Trophoblast cell (in vitro differentiated cells and primary cell): ENCODE data around the gene PM20D1.
"Not testable (repeated sequence)": the region's sequence is repeated elsewhere in the genome, so short reads cannot be mapped to it uniquely, and the experiment has no call there.

Source experiments
- DNase-seq, 2 donors: peaks; one replicate each; pipeline ENCODE4 v3.0.0-alpha.2; 2016
- H2AFZ ChIP-seq: 2 replicates; pipeline ENCODE4 v1.6.1; 2013; ENCODE audit warnings: low read length, moderate library complexity, mild to moderate bottlenecking; ENCODE audit not compliant: insufficient read depth, poor library complexity
- H2AK5ac ChIP-seq: 2 replicates; pipeline ENCODE4 v1.6.1; 2013; ENCODE audit warnings: mild to moderate bottlenecking, low read length
- H2BK120ac ChIP-seq: 2 replicates; pipeline ENCODE4 v1.6.1; 2013; ENCODE audit warnings: low read length, mild to moderate bottlenecking, moderate library complexity; ENCODE audit not compliant: insufficient read depth, poor library complexity
- H2BK12ac ChIP-seq: 2 replicates; pipeline ENCODE4 v1.6.1; 2013; ENCODE audit warnings: mild to moderate bottlenecking, low read length, moderate library complexity
- H2BK5ac ChIP-seq: 2 replicates; pipeline ENCODE4 v1.6.1; 2013; ENCODE audit warnings: low read length, low read depth, moderate library complexity, mild to moderate bottlenecking; ENCODE audit not compliant: poor library complexity
- H3K14ac ChIP-seq: 2 replicates; pipeline ENCODE4 v1.6.1; 2013; ENCODE audit warnings: mild to moderate bottlenecking, low read length
- H3K18ac ChIP-seq: 2 replicates; pipeline ENCODE4 v1.6.1; 2013; ENCODE audit warnings: mild to moderate bottlenecking, low read length
- H3K23ac ChIP-seq: 2 replicates; pipeline ENCODE4 v1.6.1; 2013; ENCODE audit warnings: low read length
- H3K27ac ChIP-seq: 2 replicates; pipeline ENCODE4 v1.5.1; 2013; ENCODE audit warnings: low read depth, mild to moderate bottlenecking, inconsistent platforms, low read length, moderate library complexity
- H3K27me3 ChIP-seq: 2 replicates; pipeline ENCODE4 v1.6.1; 2013; ENCODE audit warnings: inconsistent platforms, mild to moderate bottlenecking, low read length, moderate library complexity; ENCODE audit not compliant: insufficient read depth
- H3K36me3 ChIP-seq, 2 experiments: 1 replicate in 1 of 2; 2 replicates in 1 of 2; pipeline ENCODE4 v1.6.1; 2013; ENCODE audit warnings: low read length in 2 of 2, mild to moderate bottlenecking in 2 of 2, moderate library complexity in 1 of 2; ENCODE audit not compliant: insufficient read depth in 2 of 2, control insufficient read depth in 1 of 2
- H3K4ac ChIP-seq: 2 replicates; pipeline ENCODE4 v1.6.1; 2013; ENCODE audit warnings: low read depth, mild to moderate bottlenecking, low read length, moderate library complexity
- H3K4me1 ChIP-seq, 2 experiments: 1 replicate in 1 of 2; 2 replicates in 1 of 2; pipeline ENCODE4 v1.6.1; 2013; ENCODE audit warnings: low read length in 2 of 2, mild to moderate bottlenecking in 2 of 2, moderate library complexity in 1 of 2; ENCODE audit not compliant: insufficient read depth in 2 of 2, control insufficient read depth in 1 of 2
- H3K4me2 ChIP-seq: 2 replicates; pipeline ENCODE4 v1.6.1; 2013; ENCODE audit warnings: inconsistent platforms, mild to moderate bottlenecking, low read length, moderate library complexity
- H3K4me3 ChIP-seq: 2 replicates; pipeline ENCODE4 v1.5.1; 2013; ENCODE audit warnings: mild to moderate bottlenecking, low read depth, low read length, inconsistent platforms
- H3K79me1 ChIP-seq: one replicate; pipeline ENCODE4 v1.6.1; 2013; ENCODE audit warnings: low read length
- H3K79me2 ChIP-seq: 2 replicates; pipeline ENCODE4 v1.6.1; 2013; ENCODE audit warnings: low read length, mild to moderate bottlenecking; ENCODE audit not compliant: control insufficient read depth, insufficient read depth, poor library complexity
- H3K9ac ChIP-seq: 2 replicates; pipeline ENCODE4 v1.6.1; 2013; ENCODE audit warnings: mild to moderate bottlenecking, low read length
- H3K9me3 ChIP-seq: 2 replicates; pipeline ENCODE4 v1.6.1; 2013; ENCODE audit warnings: low read depth, mild to moderate bottlenecking, control low read depth, inconsistent platforms, low read length; ENCODE audit not compliant: insufficient read depth
- H4K12ac ChIP-seq: 2 replicates; pipeline ENCODE4 v1.6.1; 2013; ENCODE audit warnings: low read depth, mild to moderate bottlenecking, low read length, moderate library complexity
- H4K8ac ChIP-seq: 2 replicates; pipeline ENCODE4 v1.6.1; 2013; ENCODE audit warnings: low read depth, mild to moderate bottlenecking, low read length, moderate library complexity
- H4K91ac ChIP-seq: one replicate; pipeline ENCODE4 v1.6.1; 2013; ENCODE audit warnings: low read depth, mild to moderate bottlenecking, low read length, moderate library complexity
- WGBS: extraction: QIAGEN DNeasy Blood & Tissue Kit; methylation state at CpG from one replicate; pipeline ENCODE4 v1.1.7; 2013; ENCODE audit warnings: missing lambda C conversion rate; ENCODE audit not compliant: insufficient read length, insufficient coverage; ENCODE audit errors: extremely low coverage; 5-methylcytosine and 5-hydroxymethylcytosine counted together

The PM20D1 gene

GRCh38 chr1:205824180-205824579, 25.8 kb downstream of the PM20D1 start:
- H3K9ac ChIP-seq, result no peak overlapping the region
- H2AK5ac ChIP-seq, result no peak overlapping the region
- no peak overlapping the region for H4K8ac ChIP-seq
- H3K4me1 ChIP-seq, result no peaks in the 10 kb centered on the region
- no peak overlapping the region for H2BK12ac ChIP-seq
- no peaks in the 10 kb centered on the region for H3K79me1 ChIP-seq
- no peak overlapping the region for H3K4ac ChIP-seq
- no peak overlapping the region for H3K27ac ChIP-seq
- no peak overlapping the region for H4K12ac ChIP-seq
- H3K23ac ChIP-seq, result no peak overlapping the region
- H3K4me3 ChIP-seq, result no peak overlapping the region
- H3K14ac ChIP-seq, result no peak overlapping the region
- no peak overlapping the region for H2BK5ac ChIP-seq
- no peaks in the 10 kb centered on the region for H3K9me3 ChIP-seq
- no CpG with 5 or more reads among the region's 5 CpGs for WGBS
- no peaks in the 10 kb centered on the region for H3K36me3 ChIP-seq
- H3K4me2 ChIP-seq, result no peak overlapping the region
- no peaks in the 10 kb centered on the region for H3K79me2 ChIP-seq
- no peak overlapping the region for H2AFZ ChIP-seq
- no peak overlapping the region for H3K18ac ChIP-seq
- no peak overlapping the region for H2BK120ac ChIP-seq
- no peak overlapping the region for H4K91ac ChIP-seq
- H3K27me3 ChIP-seq, result no peaks in the 10 kb centered on the region
- DNase-seq, result no peak

- not testable (repeated sequence) for H3K27me3 ChIP-seq, H4K12ac ChIP-seq, H3K4me3 ChIP-seq, H4K8ac ChIP-seq, H3K27ac ChIP-seq, H3K23ac ChIP-seq, H3K79me2 ChIP-seq, H3K14ac ChIP-seq, H2BK120ac ChIP-seq, H2AK5ac ChIP-seq, H3K4ac ChIP-seq, H2BK5ac ChIP-seq, H3K79me1 ChIP-seq, H3K4me1 ChIP-seq, H3K9me3 ChIP-seq, H3K9ac ChIP-seq, H3K36me3 ChIP-seq, H2BK12ac ChIP-seq, DNase-seq, H4K91ac ChIP-seq, H2AFZ ChIP-seq, H3K4me2 ChIP-seq, H3K18ac ChIP-seq
- no CpG with 5 or more reads among the region's 2 CpGs for WGBS
Observed at GRCh38 chr1:205823260-205823659, 26.7 kb downstream of the PM20D1 start.

GRCh38 chr1:205822397-205822796, 27.5 kb downstream of the PM20D1 start:
- Histone ChIP-seq H3K9me3 (no peaks in the 10 kb centered on the region), H3K79me2 (no peaks in the 10 kb centered on the region), H4K8ac (no peak overlapping the region), H2AK5ac (no peak overlapping the region), H3K9ac (no peak overlapping the region), H3K4me1 (peaks cover 0 to 6% of the 10 kb centered on the region in 2 experiments), H3K27ac (no peak overlapping the region), H2BK5ac (no peak overlapping the region), H3K79me1 (peaks cover 1% of the 10 kb centered on the region), H3K14ac (no peak overlapping the region), H3K36me3 (no peaks in the 10 kb centered on the region), H3K18ac (no peak overlapping the region), H3K4me2 (no peak overlapping the region), H3K27me3 (no peaks in the 10 kb centered on the region), H4K12ac (no peak overlapping the region), H3K23ac (no peak overlapping the region), H3K4ac (no peak overlapping the region), H3K4me3 (no peak overlapping the region), H4K91ac (no peak overlapping the region), H2AFZ (no peak overlapping the region), H2BK120ac (no peak overlapping the region), H2BK12ac (no peak overlapping the region)
- no peak for DNase-seq
- no CpG with 5 or more reads among the region's 2 CpGs for WGBS

GRCh38 chr1:205817988-205818387, 31.9 kb downstream of the PM20D1 start:
- Histone ChIP-seq H2AK5ac (no peak overlapping the region), H3K4me1 (peaks cover 5 to 15% of the 10 kb centered on the region in 2 experiments), H3K18ac (no peak overlapping the region), H2BK5ac (no peak overlapping the region), H3K23ac (no peak overlapping the region), H3K4me2 (no peak overlapping the region), H3K4me3 (no peak overlapping the region), H4K91ac (no peak overlapping the region), H2AFZ (no peak overlapping the region), H4K12ac (no peak overlapping the region), H3K14ac (no peak overlapping the region), H4K8ac (no peak overlapping the region), H3K9me3 (no peaks in the 10 kb centered on the region), H3K4ac (no peak overlapping the region), H2BK120ac (no peak overlapping the region), H3K79me2 (peaks cover 2% of the 10 kb centered on the region), H3K36me3 (no peaks in the 10 kb centered on the region), H2BK12ac (no peak overlapping the region), H3K27ac (no peak overlapping the region), H3K27me3 (no peaks in the 10 kb centered on the region), H3K9ac (no peak overlapping the region), H3K79me1 (peaks cover 6% of the 10 kb centered on the region)
- no CpG with 5 or more reads among the region's 3 CpGs for WGBS
- DNase-seq, result no peak
